H1 (cell line): ENCODE data around the gene LRRFIP1. TPM values are rescaled to one million over a fixed set of nuclear protein-coding genes. Genes with fewer than 3 reads are reported as not detected.

Experiments used
- CTCF ChIA-PET: fragments of 300-600 bp; sonication (Branson Sonifier 250); formaldehyde crosslinking; loops from one replicate; lab custom pipeline; 2021; ENCODE audit not compliant: partially characterized antibody; lab: Charles Lee
- POLR2A ChIA-PET: fragments of 300-600 bp; sonication (Branson Sonifier 250); formaldehyde crosslinking; loops from one replicate; lab custom pipeline; 2021; ENCODE audit warnings: inconsistent platforms; ENCODE audit not compliant: partially characterized antibody; lab: Charles Lee
- DNase-seq, 2 experiments: peaks; one replicate each; pipeline versions ENCODE4 v3.0.0 to v3.0.0-alpha.2; 2010 to 2022; ENCODE audit warnings: low spot score in 2 of 2, low read depth in 1 of 2, mixed read lengths in 1 of 2
- FAIRE-seq: peaks from 2 replicates; lab custom pipeline; 2011; peaks lifted over from hg19 to GRCh38; lab: Jason Lieb, UNC
- H2AFZ ChIP-seq: 2 replicates; pipeline ENCODE4 v1.8.1; 2012; ENCODE audit warnings: low read length, inconsistent platforms
- H2AK5ac ChIP-seq: 2 replicates; pipeline ENCODE4 v1.6.1; 2013; ENCODE audit warnings: low read depth, low read length
- H2BK120ac ChIP-seq: replicated peaks from 2 replicates; pipeline ENCODE3; 2013; ENCODE audit warnings: low read depth, low read length, inconsistent platforms
- H2BK12ac ChIP-seq: 2 replicates; pipeline ENCODE4 v1.6.1; 2013; ENCODE audit warnings: low read depth, low read length
- H2BK15ac ChIP-seq: 2 replicates; pipeline ENCODE4 v1.6.1; 2013; ENCODE audit warnings: low read length
- H2BK20ac ChIP-seq: 2 replicates; pipeline ENCODE4 v1.6.1; 2013; ENCODE audit warnings: low read length
- H2BK5ac ChIP-seq: 2 replicates; pipeline ENCODE4 v1.6.1; 2013; ENCODE audit warnings: low read depth, low read length
- H3K14ac ChIP-seq: 2 replicates; pipeline ENCODE4 v1.6.1; 2013; ENCODE audit warnings: inconsistent platforms; ENCODE audit not compliant: insufficient read length
- H3K18ac ChIP-seq: 2 replicates; pipeline ENCODE4 v1.6.1; 2013; ENCODE audit warnings: low read length; ENCODE audit errors: extremely low read depth
- H3K23ac ChIP-seq: 2 replicates; pipeline ENCODE4 v1.6.1; 2013; ENCODE audit warnings: inconsistent platforms; ENCODE audit not compliant: insufficient read length
- H3K23me2 ChIP-seq: 2 replicates; pipeline ENCODE4 v1.6.1; 2013; ENCODE audit warnings: low read depth, low read length
- H3K27ac ChIP-seq: 2 replicates; pipeline ENCODE4 v1.6.1; 2011; ENCODE audit warnings: low read depth, low read length, inconsistent platforms
- H3K27me3 ChIP-seq, 4 experiments: replicated peaks in 1 of 4; 1 replicate in 1 of 4; 2 replicates in 3 of 4; pipeline versions ENCODE4 v1.6.1 to v1.8.1; 2011 to 2013; ENCODE audit warnings: low read length in 3 of 4, mild to moderate bottlenecking in 3 of 4, inconsistent platforms in 2 of 4, mixed read lengths in 2 of 4, moderate library complexity in 1 of 4; ENCODE audit not compliant: control insufficient read depth in 3 of 4, insufficient read depth in 3 of 4; ENCODE audit errors: extremely low read depth in 1 of 4
- H3K36me3 ChIP-seq, 4 experiments: 2 replicates each; pipeline versions ENCODE4 v1.6.1 to v1.8.1; 2011 to 2013; ENCODE audit warnings: mild to moderate bottlenecking in 4 of 4, low read length in 3 of 4, moderate library complexity in 2 of 4, control low read depth in 1 of 4, inconsistent platforms in 1 of 4; ENCODE audit not compliant: insufficient read depth in 4 of 4, control insufficient read depth in 2 of 4
- H3K4ac ChIP-seq: replicated peaks from 2 replicates; pipeline ENCODE3; 2013; ENCODE audit warnings: low read length, low read depth, mixed read lengths, inconsistent platforms; ENCODE audit not compliant: insufficient read length
- H3K4me1 ChIP-seq, 4 experiments: replicated peaks in 1 of 4; 1 replicate in 1 of 4; 2 replicates in 3 of 4; pipeline versions ENCODE4 v1.6.1 to v1.8.1; 2011 to 2013; ENCODE audit warnings: low read length in 3 of 4, inconsistent platforms in 2 of 4, mixed read lengths in 1 of 4; ENCODE audit not compliant: insufficient read depth in 4 of 4, control insufficient read depth in 3 of 4
- H3K4me2 ChIP-seq, 2 experiments: 2 replicates each; pipeline versions ENCODE4 v1.6.1 to v1.8.1; 2011 to 2013; ENCODE audit warnings: low read depth in 2 of 2, low read length in 2 of 2, control low read depth in 1 of 2, inconsistent platforms in 1 of 2, mild to moderate bottlenecking in 1 of 2; ENCODE audit not compliant: insufficient read depth in 1 of 2
- H3K4me3 ChIP-seq, 4 experiments: fragments of 200-600, 300-600 bp in 1 of 4; sonication (generic), shearing (Covaris generic), sonication (Bioruptor Twin) in 1 of 4; 2 replicates each; pipeline versions ENCODE4 v1.5.1 to v1.8.1; 2011 to 2016; ENCODE audit warnings: low read length in 4 of 4, low read depth in 3 of 4, control low read depth in 2 of 4, inconsistent platforms in 2 of 4, mild to moderate bottlenecking in 2 of 4, mixed read lengths in 1 of 4, moderate library complexity in 1 of 4; ENCODE audit not compliant: insufficient read depth in 2 of 4; ENCODE audit errors: extremely low read depth in 1 of 4
- H3K56ac ChIP-seq: replicated peaks from 2 replicates; pipeline ENCODE3; 2013; ENCODE audit warnings: low read depth, mild to moderate bottlenecking, mixed read lengths, low read length, inconsistent platforms; ENCODE audit not compliant: insufficient read length
- H3K79me1 ChIP-seq: 2 replicates; pipeline ENCODE4 v1.6.1; 2013; ENCODE audit warnings: low read depth, low read length, control low read depth
- H3K79me2 ChIP-seq, 2 experiments: 2 replicates each; pipeline versions ENCODE4 v1.6.1 to v1.8.1; 2012 to 2013; ENCODE audit warnings: low read length in 2 of 2, mild to moderate bottlenecking in 2 of 2, inconsistent platforms in 1 of 2; ENCODE audit not compliant: insufficient read depth in 2 of 2, control insufficient read depth in 1 of 2
- H3K9ac ChIP-seq, 4 experiments: replicated peaks in 1 of 4; 1 replicate in 1 of 4; 2 replicates in 3 of 4; pipeline versions ENCODE4 v1.6.1 to v1.8.1; 2011 to 2013; ENCODE audit warnings: low read depth in 3 of 4, low read length in 3 of 4, control low read depth in 2 of 4, mild to moderate bottlenecking in 2 of 4, moderate library complexity in 2 of 4, inconsistent platforms in 1 of 4; ENCODE audit errors: extremely low read depth in 1 of 4
- H3K9me3 ChIP-seq, 2 experiments: 2 replicates each; pipeline versions ENCODE4 v1.6.1 to v1.8.1; 2012 to 2013; ENCODE audit warnings: mild to moderate bottlenecking in 2 of 2, moderate library complexity in 2 of 2, control low read depth in 1 of 2, inconsistent platforms in 1 of 2, low read depth in 1 of 2, low read length in 1 of 2, mixed read lengths in 1 of 2; ENCODE audit not compliant: insufficient read depth in 2 of 2
- H4K20me1 ChIP-seq, 2 experiments: replicated peaks in 1 of 2; 2 replicates each; pipeline versions ENCODE3 to v1.8.1; 2011 to 2013; ENCODE audit warnings: inconsistent platforms in 2 of 2, low read length in 2 of 2, mild to moderate bottlenecking in 1 of 2; ENCODE audit not compliant: insufficient read depth in 2 of 2, control insufficient read depth in 1 of 2
- H4K5ac ChIP-seq: 2 replicates; pipeline ENCODE4 v1.6.1; 2013; ENCODE audit warnings: low read length, low read depth, mixed read lengths, inconsistent platforms; ENCODE audit not compliant: insufficient read length
- H4K8ac ChIP-seq: 2 replicates; pipeline ENCODE4 v1.8.0; 2013; ENCODE audit warnings: mild to moderate bottlenecking, moderate library complexity, low read length, inconsistent platforms; ENCODE audit not compliant: insufficient read depth; ENCODE audit errors: extremely low read depth
- H4K91ac ChIP-seq: replicated peaks from 2 replicates; pipeline ENCODE3; 2013; ENCODE audit warnings: low read length, mixed read lengths, inconsistent platforms; ENCODE audit not compliant: insufficient read length
- CBX5 ChIP-seq: fragments of 300-800, 300-1000 bp; sonication (generic); IDR thresholded peaks from 2 replicates; pipeline ENCODE4 v1.7.1; 2016; ENCODE audit warnings: antibody characterized with exemption, low read length, low read depth
- GTF2F1 ChIP-seq: IDR thresholded peaks from 2 replicates; pipeline ENCODE4 v1.6.1; 2012; ENCODE audit warnings: low read depth, low read length, improper control_type of control experiment, borderline replicate concordance
- HDAC2 ChIP-seq, 2 experiments: fragments of 300-600 bp in 1 of 2; sonication (generic) in 1 of 2; IDR thresholded peaks; 2 replicates each; pipeline ENCODE4 v1.6.1; 2011 to 2012; ENCODE audit warnings: low read depth in 2 of 2, low read length in 2 of 2, mild to moderate bottlenecking in 2 of 2, moderate library complexity in 2 of 2, borderline replicate concordance in 1 of 2, inconsistent platforms in 1 of 2
- KDM5A ChIP-seq: fragments of 200-600 bp; IDR thresholded peaks from 2 replicates; pipeline ENCODE4 v1.7.1; 2012; ENCODE audit warnings: mild to moderate bottlenecking, low read length, inconsistent platforms, mixed read lengths
- NANOG ChIP-seq: IDR thresholded peaks from 2 replicates; pipeline ENCODE4 v1.6.1; 2011; ENCODE audit warnings: low read length, low read depth, mild to moderate bottlenecking, inconsistent platforms; ENCODE audit not compliant: insufficient read depth, poor library complexity, severe bottlenecking
- RAD21 ChIP-seq, 2 experiments: IDR thresholded peaks in 1 of 2; conservative IDR thresholded peaks in 1 of 2; 2 replicates each; pipeline ENCODE4 v1.6.1; 2011; ENCODE audit warnings: low read depth in 2 of 2, low read length in 2 of 2, improper control_type of control experiment in 1 of 2, inconsistent platforms in 1 of 2, mild to moderate bottlenecking in 1 of 2, moderate library complexity in 1 of 2
- RFX5 ChIP-seq: IDR thresholded peaks from 2 replicates; pipeline ENCODE4 v1.6.1; 2011; ENCODE audit warnings: low read depth, low read length, improper control_type of control experiment, borderline replicate concordance
- TBP ChIP-seq: IDR thresholded peaks from 2 replicates; pipeline ENCODE4 v1.6.1; 2011; ENCODE audit warnings: low read depth, low read length, improper control_type of control experiment
- WGBS, 2 experiments: shearing (Covaris generic) in 1 of 2; methylation state at CpG; one replicate each; pipeline versions ENCODE4 v1.1.6 to v1.1.7; 2013 to 2015; ENCODE audit warnings: low lambda C conversion rate in 2 of 2, mixed read lengths in 2 of 2, inconsistent platforms in 1 of 2, low coverage in 1 of 2, missing lambda C conversion rate in 1 of 2; ENCODE audit not compliant: insufficient replicate concordance in 2 of 2, insufficient coverage in 1 of 2, insufficient read length in 1 of 2; ENCODE audit errors: extremely low coverage in 1 of 2, missing lambda C conversion rate in 1 of 2; 5-methylcytosine and 5-hydroxymethylcytosine counted together
- polyA plus RNA-seq, 7 experiments: library from polyadenylated mRNA; depleted of rRNA in 3 of 7; stranded (reverse) in 5 of 7; unstranded in 2 of 7; fragments of >200 nt in 5 of 7; fragments of 200-250 nt in 2 of 7; gene quantifications; 1 replicate in 5 of 7; 2 replicates in 1 of 7; 4 replicates in 1 of 7; pipeline versions ENCODE4 v1.2.1 to v1.2.3, GENCODE V29; 2011 to 2013; ENCODE audit warnings: missing spikeins in 2 of 7, mixed read lengths in 2 of 7
- total RNA-seq: library from RNA; stranded (reverse); fragmentation: NEBNext Ultra II Directional; extraction: Animal tissue kit (Norgen Biotek cat#: 25700); gene quantifications from 2 replicates; pipeline ENCODE4 v1.2.1, GENCODE V29; 2021
- TF ChIP-seq, protein P1 (sequence below): IDR thresholded peaks from 2 replicates; pipeline ENCODE4 v1.6.1; 2011; ENCODE audit warnings: low read length, improper control_type of control experiment

Gene LRRFIP1
- total and polyA plus RNA-seq, 2 of the 8 experiments (the other 6 are each of a cell fraction or from before 2014, with no cell fraction given) = 12.1 to 75.8 TPM

GRCh38 chr2:237588044-237588696, 39.2 kb upstream of the LRRFIP1 start:
- H3K18ac ChIP-seq = no peak overlapping the region; the same call in 1 of the 2 replicates
- no peak overlapping the region for H3K4ac ChIP-seq
- no peak overlapping the region for H4K8ac ChIP-seq
- H3K9ac ChIP-seq = no peak overlapping the region
- POLR2A ChIA-PET = interaction anchor here (1.6 to 4.1 kb wide), 3 partner anchors 12 to 26 kb away, joined by 9 to 19 read pairs (median 17); no protein-coding TSS in a partner anchor
- DNase-seq (no peak), FAIRE-seq (no peak)
- H3K36me3 ChIP-seq = no peaks in the 10 kb centered on the region
- WGBS, 2 experiments = 84% methylated on average over 9 of the region's 9 CpGs; no CpG with 5 or more reads in 1 of the 2 experiments
- H2AK5ac ChIP-seq = no peak overlapping the region
- no peak overlapping the region for H3K23ac ChIP-seq
- H3K79me2 ChIP-seq = peaks cover 4 to 53% of the 10 kb centered on the region in 2 experiments; a peak in 3 of 4 replicates
- H3K27me3 ChIP-seq = no peaks in the 10 kb centered on the region
- H3K4me3 ChIP-seq = peak overlapping the region in 3 of 4 experiments; percentile 5 to 59 (median 26); a peak in 4 of 8 replicates
- H2BK20ac ChIP-seq = no peak overlapping the region
- H3K23me2 ChIP-seq = peaks cover 4% of the 10 kb centered on the region
- H3K14ac ChIP-seq = no peak overlapping the region
- H2AFZ ChIP-seq = no peak overlapping the region
- no peak overlapping the region for H2BK120ac ChIP-seq
- H3K4me1 ChIP-seq = peaks cover 5 to 42% (median 20%) of the 10 kb centered on the region in 4 experiments
- CTCF ChIA-PET = interaction anchor here (1.4 to 6.9 kb wide), 4 partner anchors 15 to 157 kb away, joined by 4 to 47 read pairs (median 4); no protein-coding TSS in a partner anchor
- no peak overlapping the region for H3K27ac ChIP-seq
- no peak overlapping the region; the same call in 1 of the 2 replicates for H2BK12ac ChIP-seq
- H4K20me1 ChIP-seq = no peaks in the 10 kb centered on the region
- H3K9me3 ChIP-seq = no peaks in the 10 kb centered on the region
- H4K91ac ChIP-seq = no peak overlapping the region
- H3K79me1 ChIP-seq = peaks cover 2% of the 10 kb centered on the region; the same call in 1 of the 2 replicates
- peak overlapping the region; percentile 11; the same call in 1 of the 2 replicates for H2BK5ac ChIP-seq
- H3K56ac ChIP-seq = no peak overlapping the region
- no peak overlapping the region for H4K5ac ChIP-seq
- no peak overlapping the region for H2BK15ac ChIP-seq
- H3K4me2 ChIP-seq = peak overlapping the region; percentile 51 to 58
- TF ChIP-seq KDM5A (no peak), RFX5 (no peak), GTF2F1 (no peak), HDAC2 (IDR thresholded peaks at IDR 0.05; ENCODE audit: borderline replicate concordance in 1 of 2, low read depth in 2 of 2, low read length in 2 of 2) (no peak), NANOG (no peak), TBP (no peak), CBX5 (no peak), RAD21 (IDR thresholded peaks at IDR 0.05 in 1 of 2, conservative IDR thresholded peaks at IDR 0.05 in 1 of 2; ENCODE audit: low read depth in 2 of 2, low read length in 2 of 2) (no peak)
- TF ChIP-seq, protein P1, sequence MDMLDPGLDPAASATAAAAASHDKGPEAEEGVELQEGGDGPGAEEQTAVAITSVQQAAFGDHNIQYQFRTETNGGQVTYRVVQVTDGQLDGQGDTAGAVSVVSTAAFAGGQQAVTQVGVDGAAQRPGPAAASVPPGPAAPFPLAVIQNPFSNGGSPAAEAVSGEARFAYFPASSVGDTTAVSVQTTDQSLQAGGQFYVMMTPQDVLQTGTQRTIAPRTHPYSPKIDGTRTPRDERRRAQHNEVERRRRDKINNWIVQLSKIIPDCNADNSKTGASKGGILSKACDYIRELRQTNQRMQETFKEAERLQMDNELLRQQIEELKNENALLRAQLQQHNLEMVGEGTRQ = no peak
